GM18502 (cell line): Measurements from ENCODE around the gene TBCB.

Experiments
- ATAC-seq: cut with Tn5 transposase; IDR thresholded peaks from one replicate; pipeline ENCODE4 v1.9.1; 2021; ENCODE audit warnings: mild to moderate bottlenecking; ENCODE audit not compliant: unreplicated experiment, poor library complexity

Gene TBCB

DNA sequence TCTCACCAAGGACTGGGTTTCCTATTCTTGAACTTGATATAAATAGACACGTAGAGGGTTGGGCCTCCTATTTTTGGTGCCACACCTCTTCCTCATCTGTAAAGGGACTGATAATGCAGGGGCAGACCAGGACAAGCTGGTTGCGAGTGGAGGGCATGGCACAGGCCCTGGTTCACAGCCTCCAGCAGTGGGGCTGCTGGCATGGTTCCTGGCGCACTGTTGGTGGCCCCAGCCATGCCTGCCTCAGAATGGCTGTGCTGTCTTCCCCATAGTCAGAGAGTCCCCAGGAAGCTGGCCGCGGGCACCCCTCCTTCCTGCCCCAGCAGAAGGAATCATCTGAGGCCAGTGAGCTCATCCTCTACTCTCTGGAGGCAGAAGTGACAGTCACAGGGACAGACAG lies 14.8 kb upstream of the TBCB start:
- no peak for ATAC-seq

GRCh38 chr19:36101550-36102327 lies 13.5 kb upstream of the TBCB start:
- ATAC-seq = no peak

DNA sequence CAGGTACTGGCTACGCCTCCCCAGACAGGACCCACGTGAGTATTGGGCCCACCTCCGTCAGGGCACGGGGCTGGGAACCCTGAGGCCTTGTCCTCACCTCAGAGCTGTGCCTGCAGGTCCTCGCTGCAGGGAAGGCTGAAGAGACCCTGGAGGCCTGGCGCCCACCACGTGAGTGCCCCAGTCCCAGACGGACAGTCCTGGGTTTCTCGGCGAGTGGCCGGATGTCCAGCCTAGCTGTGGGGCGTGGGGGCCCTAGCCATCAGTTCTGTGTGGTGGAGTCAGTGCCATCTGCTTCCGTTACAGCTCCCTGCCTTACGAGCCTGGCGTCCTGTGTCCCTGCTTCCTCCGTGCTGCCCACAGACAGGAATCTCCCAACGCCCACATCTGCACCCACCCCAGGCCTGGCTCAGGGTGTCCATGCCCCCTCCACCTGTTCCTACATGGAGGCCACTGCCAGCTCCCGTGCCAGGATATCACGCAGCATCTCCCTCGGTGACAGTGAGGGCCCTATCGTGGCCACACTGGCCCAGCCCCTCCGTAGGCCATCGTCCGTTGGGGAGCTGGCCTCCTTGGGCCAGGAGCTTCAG lies 12.1 kb upstream of the TBCB start:
- no peak for ATAC-seq

DNA sequence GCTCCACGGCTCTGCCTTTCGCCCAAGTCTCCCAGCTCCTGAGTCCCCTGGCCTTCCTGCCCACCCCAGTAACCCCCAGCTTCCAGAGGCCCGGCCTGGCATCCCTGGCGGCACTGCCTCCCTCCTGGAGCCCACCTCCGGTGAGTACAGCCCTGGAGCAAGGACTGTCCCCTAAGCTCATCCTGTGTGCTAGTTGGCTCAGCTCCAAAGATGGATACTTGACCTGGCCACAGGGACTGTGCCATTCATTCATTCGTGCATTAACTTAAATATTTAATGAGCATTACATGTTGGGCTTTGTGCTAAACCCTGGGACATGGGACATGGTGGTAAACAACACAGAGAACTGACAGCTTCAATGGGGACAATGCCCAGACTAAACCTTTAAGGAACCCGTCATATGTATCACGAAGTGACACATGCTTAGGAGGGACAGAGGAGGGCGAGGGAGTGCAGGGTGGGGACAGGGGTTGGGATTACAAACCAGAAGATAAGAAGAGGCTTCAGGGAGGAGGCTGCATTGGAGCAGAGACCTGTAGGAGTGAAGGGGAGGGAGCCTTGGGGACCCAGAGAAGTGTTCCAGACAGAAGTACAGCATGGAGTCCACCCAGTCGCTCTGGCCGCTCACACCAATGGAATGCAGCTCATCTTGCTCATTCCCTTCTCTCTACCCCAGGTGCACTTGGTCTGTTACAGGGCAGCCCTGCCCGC lies 11.3 kb upstream of the TBCB start:
- ATAC-seq = no peak

DNA sequence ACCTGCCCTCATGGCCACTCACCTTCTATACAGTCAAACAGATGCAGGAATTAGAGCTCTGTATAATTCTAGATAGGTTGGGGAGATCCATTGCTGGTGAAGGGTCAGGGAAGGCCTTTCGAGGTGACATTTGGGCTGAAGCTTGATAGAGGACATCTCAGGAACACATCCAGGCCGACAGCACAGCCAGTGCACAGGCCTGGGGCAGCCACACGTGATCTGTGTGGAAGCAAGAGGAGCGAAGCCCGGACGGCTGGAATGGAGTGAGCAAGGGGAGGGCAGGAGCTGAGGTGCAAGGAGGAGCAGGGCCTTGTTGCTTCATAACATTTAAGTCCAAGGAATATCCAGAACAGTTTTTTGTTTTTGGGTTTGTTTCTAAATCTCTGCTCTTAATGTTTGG lies 8.8 kb upstream of the TBCB start:
- ATAC-seq = no peak

- ATAC-seq = no peak
Observed at GRCh38 chr19:36106991-36107390, 8.3 kb upstream of the TBCB start.

GRCh38 chr19:36108684-36109083 lies 6.6 kb upstream of the TBCB start:
- no peak for ATAC-seq

DNA sequence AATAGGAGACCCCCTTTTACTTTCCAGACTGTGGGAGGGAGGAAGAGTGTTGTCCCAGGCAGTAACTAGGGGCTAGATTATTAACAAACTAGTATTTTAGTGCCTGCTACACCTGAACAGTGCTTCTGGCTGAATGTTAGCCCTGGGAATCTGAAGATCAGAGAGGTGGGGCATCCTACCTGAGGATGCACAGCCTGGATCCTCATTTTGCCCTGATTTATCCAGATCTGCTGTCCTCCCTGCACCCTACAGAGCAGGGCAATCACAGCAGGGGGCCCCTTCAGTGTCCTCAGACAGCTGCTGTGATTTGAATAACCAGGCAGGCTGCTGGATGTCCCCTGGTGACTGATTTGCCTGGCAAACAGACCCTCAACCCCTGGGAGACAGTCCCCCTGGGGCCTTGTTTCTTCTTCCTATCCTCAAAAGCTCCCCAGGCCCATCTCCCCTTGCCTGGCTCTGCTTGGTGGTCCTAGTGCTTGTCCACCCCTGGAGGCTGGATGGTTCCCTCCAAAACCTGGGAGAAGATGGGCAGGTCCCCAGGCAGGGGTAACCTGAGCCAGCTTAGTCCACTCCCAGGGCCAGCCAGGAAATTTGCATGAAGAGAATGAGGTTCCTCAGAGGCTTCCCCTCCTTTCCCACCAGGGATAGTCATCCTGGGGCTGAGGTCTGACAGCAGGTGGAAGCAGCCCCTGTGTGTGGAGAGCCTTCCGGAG lies 4.6 kb upstream of the TBCB start, which contains the start of gene OVOL3:
OVOL3 (plus strand) TSS at position 657 of the 713 bp plus-strand sequence. CDS start 60 bp downstream, outside the sequence.
- no peak for ATAC-seq

- no peak for ATAC-seq
Observed at GRCh38 chr19:36111200-36111539, 4.1 kb upstream of the TBCB start.

DNA sequence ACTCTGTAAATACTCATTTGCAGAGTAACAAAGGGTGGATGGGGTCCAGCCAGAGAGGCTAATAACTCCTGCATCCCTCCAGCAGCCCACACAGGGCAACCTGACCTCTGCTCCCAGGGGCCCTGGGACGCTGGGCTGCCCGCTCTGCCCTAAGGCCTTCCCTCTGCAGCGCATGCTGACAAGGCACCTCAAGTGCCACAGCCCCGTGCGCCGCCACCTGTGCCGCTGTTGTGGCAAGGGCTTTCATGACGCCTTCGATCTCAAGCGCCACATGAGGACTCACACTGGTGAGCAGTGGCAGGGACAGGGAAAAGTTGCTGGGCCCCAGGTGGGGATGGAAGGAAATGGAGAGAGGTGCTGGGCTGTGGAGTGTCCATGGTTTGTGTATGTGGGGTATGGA lies 2.6 kb upstream of the TBCB start:
- ATAC-seq = no peak

GRCh38 chr19:36113425-36113824 lies 1.8 kb upstream of the TBCB start:
- ATAC-seq = no peak

- no peak for ATAC-seq
Observed at GRCh38 chr19:36113894-36114720, 1.2 kb upstream of the TBCB start.

- peak; percentile 85 for ATAC-seq
Observed at GRCh38 chr19:36114721-36115452, 381 bp upstream of the TBCB start, which contains the start of gene POLR2I. TSS of gene POLR2I (minus strand) at chr19:36114875. CDS start at chr19:36114856, 19 bp downstream.

DNA sequence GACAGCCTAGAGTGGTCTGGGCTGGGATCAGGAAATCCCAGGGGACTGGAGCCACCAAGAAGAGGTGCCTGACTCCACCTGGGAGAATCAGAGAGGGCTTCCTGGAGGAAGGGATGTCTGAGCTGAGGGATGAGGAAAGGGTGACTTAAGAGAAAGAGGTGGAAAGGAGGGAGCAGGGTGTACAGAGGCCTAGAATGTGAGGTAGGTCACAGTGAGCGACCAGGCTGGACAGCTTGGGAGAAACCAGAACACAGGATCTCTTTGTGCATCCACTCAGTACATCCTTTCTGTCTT lies 1.0 kb downstream of the TBCB start:
- no peak for ATAC-seq

GRCh38 chr19:36120092-36120983 lies 5.1 kb downstream of the TBCB start:
- ATAC-seq = no peak

- no peak for ATAC-seq
Observed at GRCh38 chr19:36120984-36121358, 5.7 kb downstream of the TBCB start.

DNA sequence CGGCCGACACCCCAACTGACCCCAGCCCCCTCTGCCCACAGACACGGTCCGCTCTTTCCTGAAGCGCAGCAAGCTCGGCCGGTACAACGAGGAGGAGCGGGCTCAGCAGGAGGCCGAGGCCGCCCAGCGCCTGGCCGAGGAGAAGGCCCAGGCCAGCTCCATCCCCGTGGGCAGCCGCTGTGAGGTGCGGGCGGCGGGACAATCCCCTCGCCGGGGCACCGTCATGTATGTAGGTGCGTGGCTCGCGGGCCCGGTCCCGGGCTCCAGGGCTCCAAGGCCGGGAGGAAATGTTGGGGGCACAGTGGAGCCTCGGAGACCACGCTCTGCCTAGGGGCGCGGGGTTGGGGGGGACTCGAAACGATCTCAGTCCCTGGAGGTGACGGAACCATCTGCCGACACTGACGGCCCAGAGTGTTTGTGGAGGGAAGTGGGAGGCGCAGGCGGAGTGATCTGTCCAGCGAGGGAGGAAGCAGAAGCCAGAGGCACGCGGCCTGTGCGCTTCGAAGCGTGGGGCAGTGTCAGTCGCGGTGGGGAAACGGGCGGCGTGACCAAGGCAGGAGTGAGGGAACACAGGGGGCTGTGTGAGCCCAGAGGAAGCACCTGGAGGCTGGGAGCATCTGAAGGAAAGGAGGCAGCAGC lies 6.3 kb downstream of the TBCB start:
- no peak for ATAC-seq

DNA sequence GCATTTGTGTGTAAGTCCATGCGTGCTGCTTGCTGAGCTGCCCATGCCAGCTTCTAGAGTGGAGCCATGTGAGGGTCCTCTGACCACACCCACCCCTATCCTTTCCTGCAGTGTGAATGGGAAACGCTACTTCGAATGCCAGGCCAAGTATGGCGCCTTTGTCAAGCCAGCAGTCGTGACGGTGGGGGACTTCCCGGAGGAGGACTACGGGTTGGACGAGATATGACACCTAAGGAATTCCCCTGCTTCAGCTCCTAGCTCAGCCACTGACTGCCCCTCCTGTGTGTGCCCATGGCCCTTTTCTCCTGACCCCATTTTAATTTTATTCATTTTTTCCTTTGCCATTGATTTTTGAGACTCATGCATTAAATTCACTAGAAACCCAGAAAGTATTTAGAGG lies 10.3 kb downstream of the TBCB start:
- no peak for ATAC-seq
